Activated CD8-positive, alpha-beta T cell treated with anti-CD3 and anti-CD28 coated beads for 36 hours (primary cell): Measurements from ENCODE around the gene EXOC7. TPM values are rescaled to one million over a fixed set of nuclear protein-coding genes. Genes with fewer than 3 reads are reported as not detected.

Experiments used
- ATAC-seq: fragments of 200-7000 bp; cut with Tn5 transposase; one replicate; pipeline ENCODE4 v1.10.0; 2021; ENCODE audit warnings: mild to moderate bottlenecking, moderate library complexity
- CTCF ChIA-PET: fragments of 350-600 bp; sonication (Branson Sonifier 250); formaldehyde crosslinking; loops from one replicate; lab custom pipeline; 2021; ENCODE audit warnings: antibody characterized with exemption; lab: Charles Lee
- POLR2A ChIA-PET: fragments of 350-600 bp; sonication (Branson Sonifier 250); formaldehyde crosslinking; loops from one replicate; lab custom pipeline; 2021; ENCODE audit warnings: antibody characterized with exemption; lab: Charles Lee
- DNase-seq: peaks from one replicate; pipeline ENCODE4 v3.0.0-alpha.2; 2020
- H3K27ac Mint-ChIP-seq: one replicate; pipeline ENCODE4 v1.8.0; 2021; ENCODE audit warnings: mild to moderate bottlenecking, mixed read lengths
- H3K27me3 Mint-ChIP-seq: one replicate; pipeline ENCODE4 v1.8.0; 2021; ENCODE audit warnings: mixed read lengths
- H3K36me3 Mint-ChIP-seq: one replicate; pipeline ENCODE4 v1.8.0; 2021; ENCODE audit warnings: low read depth, mixed read lengths
- H3K4me1 Mint-ChIP-seq: one replicate; pipeline ENCODE4 v1.8.0; 2021; ENCODE audit warnings: low read depth, mixed read lengths
- H3K4me3 Mint-ChIP-seq: one replicate; pipeline ENCODE4 v1.8.0; 2021; ENCODE audit warnings: mild to moderate bottlenecking, moderate library complexity, mixed read lengths
- H3K9me3 Mint-ChIP-seq: one replicate; pipeline ENCODE4 v1.8.0; 2021; ENCODE audit warnings: mixed read lengths
- intact Hi-C: fragments of 100-400 bp; cut with micrococcal nuclease; formaldehyde crosslinking; loops from one replicate; pipeline ENCODE4 v1.10.0; 2022
- total RNA-seq, 2 experiments: library from RNA; stranded (reverse); gene quantifications; one replicate each; pipeline ENCODE4 v1.2.3, GENCODE V29; 2021
- TF ChIP-seq, protein P1 (sequence below): fragments of 200-600 bp; IDR thresholded peaks from one replicate; pipeline ENCODE4 v1.8.0; 2022; ENCODE audit warnings: antibody characterized with exemption, mild to moderate bottlenecking

Gene EXOC7
- total RNA-seq, 2 experiments from 2014 or later = 53.5 to 64.9 TPM

DNA sequence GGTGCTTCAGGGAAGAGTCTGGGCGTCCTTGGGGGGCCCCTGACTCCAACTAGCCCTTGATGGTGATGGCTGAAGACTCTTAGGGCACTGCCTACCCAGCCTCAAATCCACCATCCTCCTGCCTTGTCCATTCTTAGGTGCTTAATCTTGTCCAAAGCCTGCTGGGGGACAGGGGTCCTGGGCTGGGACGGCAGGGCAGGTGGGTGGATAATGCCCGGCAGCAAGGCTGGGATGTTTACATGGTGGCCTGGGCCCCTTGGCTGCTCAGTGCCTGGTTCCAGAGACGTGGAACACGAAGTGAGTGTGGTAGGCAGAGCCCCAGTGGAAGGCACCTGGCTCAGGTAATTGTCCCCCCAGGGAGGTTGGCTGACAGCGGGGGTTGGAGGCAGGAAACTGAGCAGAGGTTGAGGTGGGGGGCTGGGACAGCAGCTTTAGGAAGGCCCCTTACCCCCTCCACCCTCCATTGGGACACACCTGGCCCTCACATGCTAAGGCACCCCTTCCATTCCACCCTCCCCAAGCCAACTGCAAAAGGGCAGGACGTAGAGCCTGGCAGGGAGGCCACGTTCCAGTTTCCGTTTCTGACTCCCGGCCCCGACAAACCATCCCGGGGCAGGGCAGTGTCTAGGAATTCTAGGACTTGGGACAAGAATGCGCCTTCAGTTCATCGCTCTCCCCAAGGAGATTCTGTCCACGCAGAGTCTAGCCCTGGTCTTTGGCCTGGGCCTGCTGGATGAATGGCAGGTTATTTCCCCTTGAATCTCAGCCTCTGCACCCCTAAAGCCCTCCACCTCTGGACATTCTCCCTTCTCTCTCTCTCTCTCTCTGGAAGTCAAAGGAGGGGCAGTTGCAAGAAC, 35.5 kb upstream of the EXOC7 start:
- DNase-seq = no peak
- CTCF ChIA-PET = no interaction called here
- Mint-ChIP-seq H3K9me3 (no peaks in the 10 kb centered on the region), H3K4me1 (peaks cover 49% of the 10 kb centered on the region), H3K4me3 (peak overlapping the region; percentile 74), H3K36me3 (no peaks in the 10 kb centered on the region), H3K27me3 (peaks cover 1% of the 10 kb centered on the region), H3K27ac (peak overlapping the region; percentile 71)
- POLR2A ChIA-PET = interaction anchor here (1.3 kb wide), 1 partner anchor 38 kb away, joined by 3 read pairs; no protein-coding TSS in a partner anchor
- intact Hi-C loops = no loop called here
- TF ChIP-seq, protein P1, sequence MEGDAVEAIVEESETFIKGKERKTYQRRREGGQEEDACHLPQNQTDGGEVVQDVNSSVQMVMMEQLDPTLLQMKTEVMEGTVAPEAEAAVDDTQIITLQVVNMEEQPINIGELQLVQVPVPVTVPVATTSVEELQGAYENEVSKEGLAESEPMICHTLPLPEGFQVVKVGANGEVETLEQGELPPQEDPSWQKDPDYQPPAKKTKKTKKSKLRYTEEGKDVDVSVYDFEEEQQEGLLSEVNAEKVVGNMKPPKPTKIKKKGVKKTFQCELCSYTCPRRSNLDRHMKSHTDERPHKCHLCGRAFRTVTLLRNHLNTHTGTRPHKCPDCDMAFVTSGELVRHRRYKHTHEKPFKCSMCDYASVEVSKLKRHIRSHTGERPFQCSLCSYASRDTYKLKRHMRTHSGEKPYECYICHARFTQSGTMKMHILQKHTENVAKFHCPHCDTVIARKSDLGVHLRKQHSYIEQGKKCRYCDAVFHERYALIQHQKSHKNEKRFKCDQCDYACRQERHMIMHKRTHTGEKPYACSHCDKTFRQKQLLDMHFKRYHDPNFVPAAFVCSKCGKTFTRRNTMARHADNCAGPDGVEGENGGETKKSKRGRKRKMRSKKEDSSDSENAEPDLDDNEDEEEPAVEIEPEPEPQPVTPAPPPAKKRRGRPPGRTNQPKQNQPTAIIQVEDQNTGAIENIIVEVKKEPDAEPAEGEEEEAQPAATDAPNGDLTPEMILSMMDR = no peak
- no peak for ATAC-seq

GRCh38 chr17:76138234-76138895, 34.8 kb upstream of the EXOC7 start:
- no peak for DNase-seq
- POLR2A ChIA-PET = interaction anchor here (0.6 to 1.1 kb wide), 3 partner anchors 11 to 74 kb away, joined by 3 read pairs; no protein-coding TSS in a partner anchor

GRCh38 chr17:76137351-76138233, 34.0 kb upstream of the EXOC7 start:
- CTCF ChIA-PET = interaction anchor here (1.9 kb wide), 1 partner anchor 11 kb away, joined by 5 read pairs; no protein-coding TSS in a partner anchor
- Mint-ChIP-seq H3K4me1 (peaks cover 38% of the 10 kb centered on the region), H3K36me3 (no peaks in the 10 kb centered on the region), H3K27ac (no peak overlapping the region), H3K4me3 (no peak overlapping the region), H3K9me3 (no peaks in the 10 kb centered on the region), H3K27me3 (peaks cover 1% of the 10 kb centered on the region)
- intact Hi-C loops = no loop called here
- DNase-seq (no peak), ATAC-seq (no peak)
- POLR2A ChIA-PET = interaction anchor here (0.9 to 1.2 kb wide), 3 partner anchors 11 to 88 kb away, joined by 3 read pairs; no protein-coding TSS in a partner anchor
- TF ChIP-seq, protein P1 = no peak

More at GRCh38 chr17:76138234-76138895, 34.8 kb upstream of the EXOC7 start:
- Mint-ChIP-seq H3K4me1 (peaks cover 46% of the 10 kb centered on the region), H3K9me3 (no peaks in the 10 kb centered on the region), H3K4me3 (no peak overlapping the region), H3K27ac (no peak overlapping the region), H3K27me3 (peaks cover 1% of the 10 kb centered on the region), H3K36me3 (no peaks in the 10 kb centered on the region)
- TF ChIP-seq, protein P1 = no peak
- CTCF ChIA-PET = no interaction called here
- intact Hi-C loops = no loop called here
- no peak for ATAC-seq

GRCh38 chr17:76137001-76137350, 33.4 kb upstream of the EXOC7 start:
- intact Hi-C loops = no loop called here
- H3K4me1 Mint-ChIP-seq = peaks cover 34% of the 10 kb centered on the region
- H3K9me3 Mint-ChIP-seq = no peaks in the 10 kb centered on the region
- no peak overlapping the region for H3K4me3 Mint-ChIP-seq
- DNase-seq = no peak
- H3K27ac Mint-ChIP-seq = peak overlapping the region; percentile 7
- H3K36me3 Mint-ChIP-seq = no peaks in the 10 kb centered on the region
- ChIA-PET CTCF (interaction anchor here (1.9 kb wide), 1 partner anchor 11 kb away, joined by 5 read pairs; no protein-coding TSS in a partner anchor), POLR2A (interaction anchor here (0.6 to 1.2 kb wide), 2 partner anchors 55 to 87 kb away, joined by 3 read pairs; no protein-coding TSS in a partner anchor)
- TF ChIP-seq, protein P1 = no peak
- no peak for ATAC-seq
- peaks cover 1% of the 10 kb centered on the region for H3K27me3 Mint-ChIP-seq
